GM19468 (cell line): ENCODE data around the gene PHF19.

Experiments
- ATAC-seq: cut with Tn5 transposase; IDR thresholded peaks from one replicate; pipeline ENCODE4 v1.9.1; 2021; ENCODE audit warnings: mild to moderate bottlenecking, moderate library complexity, moderate number of reproducible peaks; ENCODE audit not compliant: unreplicated experiment; ENCODE audit errors: extremely low read depth

Gene PHF19

GRCh38 chr9:120859361-120859760 is 17.6 kb downstream of the PHF19 start:
- no peak for ATAC-seq

DNA sequence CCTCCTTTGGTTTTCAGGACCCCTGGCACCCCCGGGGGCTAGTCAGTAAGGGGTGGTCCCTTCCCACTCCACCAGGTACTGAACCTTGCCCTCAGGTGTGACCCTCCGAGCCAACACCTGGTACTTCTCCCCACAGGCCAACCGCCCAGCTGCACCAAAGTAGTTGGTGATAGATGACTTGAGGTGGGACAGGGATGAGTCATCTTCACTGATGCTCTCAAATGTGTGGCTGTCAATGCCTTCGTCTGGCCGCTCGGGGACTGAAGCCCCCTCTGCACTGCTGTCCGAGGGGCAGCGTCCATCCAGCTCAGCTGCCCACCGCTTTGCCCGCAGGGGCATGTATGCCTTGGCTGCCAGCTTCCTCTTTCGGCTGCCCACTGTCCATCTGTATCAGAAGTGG is 19.1 kb downstream of the PHF19 start:
- no peak for ATAC-seq

DNA sequence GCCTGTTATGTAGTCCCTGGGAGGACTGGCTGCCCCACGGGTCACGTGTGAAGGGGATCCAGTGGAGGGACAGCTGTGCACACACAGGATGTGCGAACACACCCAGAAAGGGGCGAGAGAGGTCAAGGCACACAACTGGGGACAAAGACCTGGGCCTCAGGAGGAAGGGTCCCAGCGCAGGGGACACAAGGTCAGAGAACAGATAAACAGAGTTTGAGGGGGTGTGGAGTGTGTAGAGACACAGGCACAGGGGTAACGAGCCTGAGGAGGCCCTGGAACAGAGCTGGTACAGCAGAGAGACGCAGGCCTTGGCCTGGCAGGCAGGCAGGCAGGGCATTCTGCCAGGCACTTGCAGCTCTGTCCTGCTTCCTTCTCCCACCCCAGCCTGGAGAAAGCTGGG is 19.5 kb downstream of the PHF19 start:
- no peak for ATAC-seq

DNA sequence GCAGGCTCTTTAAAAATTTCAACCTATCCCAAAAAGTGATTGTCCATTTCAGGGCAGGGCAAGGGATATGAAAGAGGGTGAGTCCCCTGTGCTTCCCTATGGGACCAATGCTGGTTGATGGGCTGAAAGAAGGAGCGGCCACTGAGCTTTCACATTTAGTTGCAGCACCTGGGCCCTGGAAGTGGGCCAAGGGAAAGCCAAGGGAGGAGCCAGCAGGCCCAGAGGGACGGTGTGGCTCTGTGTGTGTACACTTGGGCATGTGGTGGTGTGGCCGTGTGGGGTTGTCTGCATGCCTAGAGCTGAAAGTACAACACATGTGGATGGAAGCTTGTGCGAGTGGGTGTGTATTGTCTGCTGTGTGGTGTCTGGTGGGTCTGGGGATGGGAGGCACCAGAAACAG is 20.3 kb downstream of the PHF19 start:
- no peak for ATAC-seq

DNA sequence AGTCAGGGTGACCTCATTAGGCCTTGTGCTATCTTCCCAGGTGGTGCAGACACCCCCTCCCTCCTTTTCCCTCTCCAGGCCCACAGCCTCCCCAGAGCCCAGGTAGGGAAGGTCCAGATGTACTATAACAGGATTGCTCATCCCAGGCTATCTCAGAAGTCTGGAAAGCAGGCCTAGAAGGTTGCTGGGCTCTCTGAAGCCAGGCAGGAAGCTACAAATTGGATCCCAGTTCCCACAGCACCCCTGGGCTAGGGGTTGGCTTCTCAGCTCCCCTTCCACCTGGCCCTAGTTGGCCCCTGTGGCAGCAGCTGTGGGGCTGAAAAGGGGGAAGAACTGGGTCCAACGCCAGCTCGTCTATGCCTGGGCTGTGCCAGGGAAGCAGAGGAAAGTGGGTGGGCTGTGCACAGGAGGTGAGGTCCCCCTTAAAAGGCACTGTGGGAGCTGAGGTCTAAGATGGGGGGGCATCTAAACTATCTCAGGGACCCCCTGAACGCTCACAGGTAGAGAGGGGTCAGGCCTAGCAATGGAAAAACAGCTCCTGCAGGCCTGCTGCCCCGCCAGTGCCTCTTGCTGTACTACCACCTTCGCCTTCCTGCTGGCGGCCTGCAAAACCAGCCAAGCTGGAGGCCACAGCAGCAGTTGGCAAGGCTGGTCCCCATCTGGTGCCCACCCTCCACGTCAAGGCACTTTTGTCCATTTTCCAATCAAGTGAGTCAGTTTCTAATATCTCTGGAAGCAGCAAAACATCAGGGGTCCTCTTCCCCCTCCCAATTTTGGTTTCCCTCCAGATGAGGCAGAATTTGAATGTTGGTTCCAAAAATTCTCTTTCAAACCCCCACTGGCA is 20.9 kb downstream of the PHF19 start:
- ATAC-seq: no peak

GRCh38 chr9:120854596-120855327 is 22.2 kb downstream of the PHF19 start:
- no peak for ATAC-seq

- ATAC-seq: no peak
Observed at GRCh38 chr9:120853198-120853597, 23.8 kb downstream of the PHF19 start.

DNA sequence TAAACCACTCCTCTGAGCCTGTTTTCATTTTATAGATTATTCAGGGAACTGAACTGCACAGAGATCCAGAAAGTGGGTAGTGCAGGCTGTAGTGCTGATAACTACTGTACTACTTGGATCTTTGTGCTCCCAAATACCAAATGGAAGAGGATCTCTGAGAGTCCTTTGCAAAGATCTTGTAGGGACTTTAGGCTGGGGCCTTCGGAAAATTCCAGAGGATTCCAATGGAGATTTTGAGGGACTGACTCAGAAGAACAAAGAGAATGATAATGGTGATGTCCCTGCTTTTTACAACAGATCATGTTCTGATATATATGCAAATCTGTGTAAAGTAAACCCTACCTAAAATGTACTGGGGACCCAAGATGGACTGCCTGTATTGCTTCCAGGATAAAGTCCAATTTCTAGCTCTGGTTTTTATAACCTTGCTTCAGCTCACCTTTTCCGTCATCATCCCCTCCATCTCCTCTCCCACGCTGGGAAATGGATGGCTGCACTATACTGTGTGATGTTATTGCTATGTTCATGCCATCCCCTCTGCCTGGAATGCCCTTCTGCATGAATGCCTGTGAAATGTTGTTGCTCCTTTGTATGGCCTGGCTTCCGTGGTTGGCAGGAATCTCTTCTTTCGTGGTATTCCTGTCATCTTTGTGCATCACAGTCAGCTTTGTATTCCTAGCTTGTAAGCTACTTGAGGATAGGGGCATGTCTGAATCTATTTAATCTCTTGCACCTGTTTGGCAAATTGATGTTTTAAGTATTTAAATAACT is 24.6 kb downstream of the PHF19 start:
- ATAC-seq: no peak

DNA sequence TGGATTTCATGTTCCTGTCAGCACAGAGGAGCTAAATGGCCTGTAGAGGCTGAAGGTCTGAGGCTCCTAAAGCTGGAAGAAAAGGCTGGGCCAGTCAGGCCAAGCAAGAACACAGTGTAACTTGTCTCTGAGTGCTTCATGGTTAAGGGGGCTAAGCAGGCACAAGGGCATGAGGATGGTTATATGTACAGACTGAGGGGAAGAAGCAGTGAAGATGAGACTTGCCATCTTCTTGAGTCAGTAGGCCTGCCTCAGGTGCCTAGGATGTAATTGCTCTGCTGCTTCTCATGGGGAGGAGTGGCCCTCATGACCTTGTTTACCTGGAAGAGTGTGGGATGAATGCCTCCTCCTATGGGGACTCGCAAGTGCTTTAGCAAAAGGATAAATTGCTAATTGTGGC is 25.5 kb downstream of the PHF19 start:
- ATAC-seq: no peak

DNA sequence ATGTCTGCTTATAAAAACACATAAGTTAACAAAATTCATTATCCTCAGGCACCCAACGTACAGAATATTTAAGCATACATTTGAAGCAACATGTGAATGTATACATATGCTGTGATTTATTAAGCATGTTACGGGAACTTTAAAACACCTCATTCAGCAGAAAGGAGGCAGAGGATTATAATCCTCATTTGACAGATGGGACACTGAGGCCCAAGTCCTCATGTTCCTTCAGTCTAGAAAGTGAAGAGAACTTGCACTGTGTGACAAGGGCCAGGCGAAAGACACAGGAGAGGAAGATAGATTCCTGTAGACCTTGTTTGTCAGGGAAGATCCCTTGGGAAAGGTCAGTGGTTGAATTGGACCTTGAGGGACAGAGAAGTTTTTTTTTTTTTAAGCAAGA is 26.7 kb downstream of the PHF19 start:
- ATAC-seq: no peak

- ATAC-seq: no peak
Observed at GRCh38 chr9:120846906-120847305, 30.1 kb downstream of the PHF19 start.

- no peak for ATAC-seq
Observed at GRCh38 chr9:120846251-120846889, 30.6 kb downstream of the PHF19 start.

- no peak for ATAC-seq
Observed at GRCh38 chr9:120845255-120845654, 31.7 kb downstream of the PHF19 start.

GRCh38 chr9:120842685-120843485 is 34.1 kb downstream of the PHF19 start, which contains the start of gene PSMD5:
Gene PSMD5 (minus strand): TSS chr9:120842922. CDS start chr9:120842909, 13 bp downstream.
- peak; percentile 98 for ATAC-seq

- ATAC-seq: no peak
Observed at GRCh38 chr9:120841930-120842684, 34.9 kb downstream of the PHF19 start.

GRCh38 chr9:120839146-120839545 is 37.8 kb downstream of the PHF19 start:
- ATAC-seq: no peak

GRCh38 chr9:120837921-120838320 is 39.1 kb downstream of the PHF19 start:
- no peak for ATAC-seq

GRCh38 chr9:120833325-120833724 is 43.7 kb downstream of the PHF19 start:
- no peak for ATAC-seq

DNA sequence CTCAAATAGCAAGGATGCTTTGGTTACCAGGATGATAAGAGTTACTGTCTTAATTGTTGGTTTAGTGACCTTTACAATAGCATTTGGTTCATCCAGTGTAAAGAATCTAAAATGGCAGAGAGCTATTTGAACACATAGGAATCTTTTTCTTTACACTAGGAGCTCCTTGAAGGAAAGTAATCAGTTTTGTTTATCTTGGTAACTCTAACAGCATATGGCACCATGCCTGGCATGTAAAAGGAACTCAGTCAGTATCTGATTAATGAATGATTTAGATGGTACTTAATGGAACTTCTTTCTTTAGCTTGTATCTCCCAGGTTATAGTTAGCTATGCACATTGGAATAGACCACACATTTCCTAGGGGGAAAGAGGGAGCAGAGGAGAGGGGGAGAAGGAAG is 44.2 kb downstream of the PHF19 start:
- no peak for ATAC-seq
